GM21515 (cell line): ENCODE measurements around the gene THSD4.
"Not testable (repeated sequence)": the region's sequence is repeated elsewhere in the genome, so short reads cannot be mapped to it uniquely, and the experiment has no call there.

Experiments
- ATAC-seq: cut with Tn5 transposase; IDR thresholded peaks from one replicate; pipeline ENCODE4 v1.9.1; 2021; ENCODE audit not compliant: unreplicated experiment

Gene THSD4

DNA sequence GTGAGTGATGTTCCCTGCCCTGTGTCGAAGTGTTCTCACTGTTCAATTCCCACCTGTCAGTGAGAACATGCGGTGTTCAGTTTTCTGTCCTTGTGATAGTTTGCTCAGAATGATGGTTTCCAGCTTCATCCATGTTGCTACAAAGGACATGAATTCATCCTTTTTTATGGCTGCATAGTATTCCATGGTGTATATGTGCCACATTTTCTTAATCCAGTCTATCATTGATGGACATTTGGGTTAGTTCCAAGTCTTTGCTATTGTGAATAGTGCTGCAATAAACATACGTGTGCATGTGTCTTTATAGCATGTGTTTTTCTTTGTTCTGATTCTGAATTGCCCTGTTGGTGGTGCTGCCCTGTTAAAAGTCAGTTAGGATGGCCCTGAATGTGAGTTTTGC, 204.2 kb downstream of the THSD4 start:
- not testable (repeated sequence) for ATAC-seq

DNA sequence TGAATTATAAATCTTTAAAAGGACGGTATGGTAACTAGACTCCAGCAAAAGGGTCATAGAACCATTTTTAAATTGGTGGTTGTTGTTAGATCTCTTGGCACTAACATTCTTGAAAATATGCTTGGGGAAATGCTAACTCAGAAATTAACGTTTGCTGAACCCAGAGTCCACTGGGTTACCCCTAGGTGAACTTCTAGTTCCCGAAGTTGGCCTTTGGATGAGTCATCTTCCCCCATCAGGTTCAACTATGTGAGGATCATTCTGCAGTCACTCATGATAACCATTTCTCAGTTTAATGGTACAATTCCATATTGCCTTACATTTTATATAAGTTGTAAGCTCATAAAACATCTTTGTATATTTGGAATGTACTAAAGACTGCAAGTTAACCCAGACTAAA, 204.7 kb downstream of the THSD4 start:
- no peak for ATAC-seq

DNA sequence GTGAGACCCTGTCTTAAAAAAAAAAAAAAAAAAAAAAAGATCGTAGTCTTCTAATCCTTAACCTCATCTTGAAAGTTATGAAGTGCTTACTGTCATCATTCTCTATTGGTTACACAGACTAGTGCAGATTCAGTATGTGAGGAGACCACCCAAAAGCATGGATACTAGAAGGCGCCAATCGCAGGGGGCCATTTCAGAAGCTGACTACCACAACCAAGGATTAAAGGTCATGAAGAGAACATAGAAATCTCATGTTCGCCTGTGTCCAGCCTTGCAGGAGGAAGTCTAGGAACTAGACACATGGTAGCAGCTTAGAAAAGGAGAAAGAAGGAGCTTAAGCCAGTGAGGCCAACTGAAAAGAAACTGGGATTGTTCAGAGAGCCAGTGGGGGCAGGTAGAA, 207.8 kb downstream of the THSD4 start:
- no peak for ATAC-seq

DNA sequence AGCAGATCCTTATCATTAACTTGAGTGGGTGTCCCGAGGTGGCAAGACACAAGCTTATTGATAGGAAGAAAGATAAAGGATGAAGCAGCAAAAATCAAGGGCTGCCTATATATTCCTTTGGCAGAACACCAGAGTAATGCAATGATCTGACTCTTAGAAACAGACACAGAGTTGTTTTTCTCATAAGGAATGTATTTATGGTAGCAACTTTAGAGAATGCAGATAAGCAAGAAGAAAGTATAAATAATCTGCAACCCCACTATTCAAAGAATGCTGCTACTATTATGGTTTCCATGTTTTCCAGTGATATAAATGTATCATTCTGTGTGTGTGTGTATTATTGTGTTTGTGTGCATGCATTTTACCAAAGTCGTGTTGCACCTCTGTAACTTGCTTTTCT, 208.3 kb downstream of the THSD4 start:
- no peak for ATAC-seq

GRCh38 chr15:71325481-71325880, 210.2 kb downstream of the THSD4 start:
- no peak for ATAC-seq

GRCh38 chr15:71328453-71328852, 213.2 kb downstream of the THSD4 start:
- ATAC-seq = no peak

- ATAC-seq = no peak
Measured at GRCh38 chr15:71329041-71329440, 213.8 kb downstream of the THSD4 start.

DNA sequence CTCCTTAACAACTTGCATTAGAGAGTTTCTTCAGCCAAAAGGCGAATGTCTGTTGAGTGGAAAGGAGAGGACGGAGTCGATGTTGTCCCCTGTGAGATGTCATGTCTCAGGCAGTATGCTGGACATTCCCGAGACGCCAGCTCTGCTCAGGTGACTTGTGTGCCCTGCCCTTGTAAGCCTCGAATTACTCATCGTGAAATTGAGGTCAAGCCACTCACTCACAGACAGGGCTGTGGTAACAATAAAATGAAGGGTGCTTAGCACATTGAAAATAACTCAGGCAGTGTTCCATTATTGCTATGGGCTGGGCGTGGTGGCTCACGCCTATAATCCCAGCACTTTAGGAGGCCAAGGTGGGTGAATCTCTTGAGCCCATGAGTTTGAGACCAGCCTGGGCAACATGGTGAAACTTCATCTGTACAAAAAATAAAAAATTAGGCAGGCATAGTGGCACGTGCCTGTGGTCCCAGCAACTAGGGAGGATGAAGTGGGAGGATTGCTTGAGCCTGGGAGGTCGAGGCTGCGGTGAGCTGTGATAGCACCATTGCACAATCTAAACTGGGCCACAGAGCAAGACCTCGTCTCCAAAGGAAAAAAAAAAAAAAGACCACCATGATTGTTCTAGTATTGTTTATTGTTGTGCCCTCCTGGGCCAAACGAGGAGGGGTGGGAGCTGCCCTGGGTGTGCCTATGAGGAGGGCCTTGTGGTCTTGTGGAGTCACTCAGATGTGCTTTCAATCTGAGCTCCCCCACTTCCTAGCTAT, 214.4 kb downstream of the THSD4 start:
- ATAC-seq = no peak

DNA sequence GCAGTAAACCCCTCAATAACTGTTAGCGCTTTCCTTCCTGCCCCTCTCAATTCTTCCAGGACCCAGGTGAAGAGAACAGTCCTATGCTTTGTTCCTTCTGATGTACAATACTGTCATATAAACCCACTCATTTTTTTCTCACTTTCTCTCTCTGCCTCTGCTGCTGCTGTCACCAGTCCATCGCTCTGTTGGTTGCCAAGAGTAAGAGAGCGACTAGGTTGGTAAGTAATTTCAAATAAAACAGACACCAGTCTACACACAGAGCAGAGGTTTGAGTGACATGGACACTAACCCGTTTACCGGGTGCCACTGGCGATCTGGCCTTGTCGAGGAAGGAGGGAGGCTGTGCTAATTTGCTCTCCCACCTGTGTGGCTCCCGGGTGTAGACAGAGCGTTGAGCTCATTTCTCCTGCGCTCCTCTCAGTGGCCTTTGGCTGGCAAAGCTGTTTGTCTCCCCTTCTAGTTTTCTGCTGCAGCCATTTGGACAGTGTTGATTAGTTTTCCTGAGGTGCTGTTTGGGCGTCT, 215.4 kb downstream of the THSD4 start:
- no peak for ATAC-seq

DNA sequence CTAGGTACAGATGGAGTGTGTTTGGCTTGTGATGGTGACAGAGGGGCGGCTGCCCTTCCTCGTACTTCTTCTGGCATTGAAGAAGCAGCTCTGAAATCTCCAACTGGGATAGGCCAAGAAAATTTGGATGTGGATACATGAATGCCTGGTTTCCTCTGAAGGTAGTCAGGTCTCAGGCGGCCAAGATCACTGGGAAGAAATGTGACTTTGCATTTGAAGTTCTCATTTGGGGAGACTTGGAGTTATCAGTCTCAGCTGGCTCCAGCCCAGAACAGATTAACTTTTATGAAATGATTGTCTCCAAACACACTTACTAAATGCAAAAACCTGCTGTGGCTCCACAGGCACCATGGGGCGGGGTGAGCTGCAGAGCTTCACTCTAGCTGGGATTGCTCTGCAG, 215.9 kb downstream of the THSD4 start:
- no peak for ATAC-seq

DNA sequence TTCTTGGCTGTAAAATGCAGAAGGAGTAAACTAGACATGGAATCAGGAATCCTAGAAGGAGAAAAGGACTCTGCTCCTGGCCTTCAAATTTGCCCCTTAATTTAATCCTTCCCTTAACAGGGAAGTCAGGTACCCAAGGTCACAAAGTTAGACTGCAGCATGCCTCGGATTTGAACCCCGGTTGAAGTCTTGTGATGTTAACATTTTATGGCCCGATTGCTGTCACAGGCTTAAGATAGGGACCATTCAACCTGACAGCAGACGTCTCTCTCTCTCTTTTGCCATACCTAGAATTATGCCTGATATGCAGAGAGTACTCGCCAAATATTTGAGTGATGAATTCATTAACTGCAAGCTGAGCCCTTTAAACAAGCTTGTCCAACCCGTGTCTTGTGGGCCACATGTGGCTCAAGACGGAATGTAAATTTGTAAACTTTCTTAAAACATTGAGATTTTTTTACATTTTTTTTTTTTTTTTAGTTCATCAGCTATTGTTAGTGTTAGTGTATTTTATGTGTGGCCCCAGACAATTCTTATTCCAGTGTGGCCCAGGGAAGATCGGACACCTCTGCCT, 217.2 kb downstream of the THSD4 start:
- ATAC-seq = no peak

DNA sequence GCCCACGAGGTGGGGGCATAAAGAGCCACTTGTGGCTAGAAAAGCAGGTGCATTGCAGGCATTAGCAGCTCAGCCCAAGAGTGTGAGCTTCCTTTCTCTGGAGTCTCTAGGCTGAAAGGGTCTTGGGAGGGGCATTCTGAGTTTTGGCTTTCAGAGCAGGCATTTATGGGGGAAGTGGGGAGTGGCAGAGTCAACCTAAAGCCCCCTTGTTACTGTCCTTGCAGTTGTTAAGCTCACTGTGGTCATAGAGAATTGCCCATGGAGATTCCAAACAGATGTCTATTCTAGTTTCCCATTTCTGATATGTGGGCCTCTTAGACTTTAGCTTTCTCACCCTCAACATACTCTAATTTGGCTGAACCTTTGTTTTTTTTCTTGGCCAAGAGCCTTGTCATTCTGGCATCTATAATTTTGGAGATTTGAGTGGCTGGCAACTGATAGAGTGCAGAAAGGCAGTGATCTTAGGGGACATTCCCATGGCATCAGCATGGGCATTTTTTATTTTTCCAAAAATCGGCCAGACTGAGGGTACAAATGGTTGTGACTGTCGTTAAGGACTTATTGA, 217.9 kb downstream of the THSD4 start:
- no peak for ATAC-seq

DNA sequence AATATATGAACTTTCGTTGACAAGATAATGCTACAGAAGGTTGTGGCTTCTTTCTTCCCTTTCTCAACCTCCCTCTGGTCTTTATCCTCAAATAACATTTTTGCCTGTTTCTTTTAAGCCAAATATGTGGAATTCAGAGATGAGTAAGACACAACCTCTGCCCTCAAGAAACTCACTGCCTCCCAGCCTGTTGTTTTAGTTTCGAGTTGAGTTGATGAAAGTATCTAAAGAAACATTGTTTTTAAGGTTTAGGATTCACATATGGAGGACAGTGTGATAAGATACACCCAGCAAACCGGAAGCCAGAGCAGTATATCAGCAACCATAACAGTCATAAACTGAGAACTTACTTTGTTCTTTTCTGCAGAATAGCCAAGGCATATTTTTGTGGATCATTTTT, 218.6 kb downstream of the THSD4 start:
- ATAC-seq = no peak

- no peak for ATAC-seq
Measured at GRCh38 chr15:71334434-71334833, 219.2 kb downstream of the THSD4 start.

DNA sequence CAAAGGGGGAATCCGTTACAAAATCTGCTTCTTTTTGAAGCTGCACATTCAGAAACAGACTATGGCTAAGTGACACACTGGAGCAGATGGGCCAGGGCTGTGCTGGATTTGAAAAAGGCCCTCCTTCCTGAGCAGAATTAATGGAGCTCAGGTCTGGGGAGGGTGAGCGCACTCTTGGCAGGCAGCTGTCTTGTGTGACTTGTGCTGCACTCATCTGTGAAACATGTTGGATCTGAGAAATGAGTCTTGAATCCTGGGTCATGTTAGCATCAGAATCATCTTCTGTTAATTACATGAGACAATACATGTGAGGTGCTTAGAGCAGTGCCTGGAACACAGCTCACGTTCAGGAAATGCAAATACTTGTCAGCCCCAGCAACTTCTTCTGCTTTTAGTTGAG, 219.6 kb downstream of the THSD4 start:
- no peak for ATAC-seq

DNA sequence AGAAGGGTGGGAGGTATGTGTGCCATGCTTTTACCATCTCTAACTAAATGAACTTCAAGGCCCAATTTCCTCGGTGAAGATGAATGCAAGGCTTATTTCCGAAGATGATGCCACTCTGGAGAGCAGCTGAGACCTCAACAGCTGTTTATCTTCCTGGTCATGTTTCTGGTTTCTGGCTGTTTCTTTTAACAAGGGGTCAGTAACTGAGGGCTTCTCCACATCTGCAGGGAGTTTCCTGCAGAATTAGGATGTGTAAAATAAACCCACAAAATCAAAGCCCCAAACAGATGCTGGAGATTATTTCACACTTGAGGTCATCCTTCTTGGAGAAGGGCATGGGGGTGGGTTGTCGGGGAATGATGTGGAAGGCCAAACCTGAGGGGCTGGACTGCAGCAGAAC, 220.3 kb downstream of the THSD4 start:
- no peak for ATAC-seq

- no peak for ATAC-seq
Measured at GRCh38 chr15:71336671-71337070, 221.4 kb downstream of the THSD4 start.

DNA sequence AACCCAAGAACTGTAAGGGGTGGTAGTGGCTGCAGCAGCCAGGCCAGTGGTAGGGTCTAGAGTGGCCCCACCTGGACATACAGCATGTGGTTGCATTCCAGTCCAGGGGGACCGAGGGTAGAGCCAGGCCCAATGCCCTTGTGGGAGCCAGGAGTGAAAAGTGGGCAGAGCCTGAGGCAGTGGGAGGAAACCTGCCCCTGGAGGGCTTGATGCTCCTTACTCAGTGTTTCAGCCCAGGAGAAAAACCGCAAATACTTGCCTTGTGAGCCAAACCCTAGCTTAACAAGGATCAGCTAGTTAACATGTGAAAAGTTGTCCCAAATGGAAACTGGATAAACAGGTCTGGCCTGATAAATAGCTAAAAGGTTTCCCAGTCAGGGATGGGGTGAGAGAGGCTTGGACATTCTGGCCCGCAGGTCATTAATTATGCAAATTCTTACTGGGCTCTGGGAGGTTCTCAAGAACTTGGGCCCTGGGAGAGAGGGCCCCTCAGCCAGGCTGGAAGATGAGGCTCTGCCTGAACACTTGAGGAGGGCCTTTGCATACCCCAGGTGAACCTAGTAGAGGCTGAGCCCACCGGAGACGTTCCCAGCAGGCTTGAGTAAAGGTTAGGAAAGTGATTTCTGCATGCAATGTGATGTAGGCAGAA, 222.1 kb downstream of the THSD4 start:
- ATAC-seq = no peak

DNA sequence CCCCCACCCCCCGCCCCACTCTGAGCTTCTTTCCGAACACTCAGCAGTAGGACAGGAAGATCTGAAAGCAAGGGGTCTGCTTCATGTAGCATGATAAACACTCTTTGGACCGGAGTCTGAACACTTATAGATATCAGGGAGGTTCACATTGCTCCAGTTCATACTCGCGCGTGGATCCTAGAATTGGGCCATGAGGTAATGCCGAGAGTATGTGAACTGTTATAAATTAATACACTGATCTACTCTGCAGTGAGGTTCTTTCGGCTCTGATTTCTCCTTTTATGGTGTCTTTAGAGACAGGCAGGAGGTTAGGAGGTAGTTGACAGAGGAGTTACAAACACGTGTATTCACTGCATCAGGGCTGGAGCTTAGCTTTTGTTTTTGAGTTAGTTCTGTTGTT, 223.0 kb downstream of the THSD4 start:
- ATAC-seq = no peak

GRCh38 chr15:71338827-71339542, 223.7 kb downstream of the THSD4 start:
- no peak for ATAC-seq

- no peak for ATAC-seq
Measured at GRCh38 chr15:71341811-71342550, 226.7 kb downstream of the THSD4 start.
